Stimulated activated CD8-positive, alpha-beta memory T cell treated with anti-CD3 and anti-CD28 coated beads, Interleukin-7, amount 100 ng/mL, for 24 hours (primary cell): Measurements from ENCODE around the gene INPP4B.

Experiments
- DNase-seq: peaks from one replicate; pipeline ENCODE4 v3.0.0-alpha.2; 2020; ENCODE audit warnings: low read depth

Gene INPP4B

GRCh38 chr4:142347241-142347640, 498.9 kb downstream of the INPP4B start:
- no peak for DNase-seq

DNA sequence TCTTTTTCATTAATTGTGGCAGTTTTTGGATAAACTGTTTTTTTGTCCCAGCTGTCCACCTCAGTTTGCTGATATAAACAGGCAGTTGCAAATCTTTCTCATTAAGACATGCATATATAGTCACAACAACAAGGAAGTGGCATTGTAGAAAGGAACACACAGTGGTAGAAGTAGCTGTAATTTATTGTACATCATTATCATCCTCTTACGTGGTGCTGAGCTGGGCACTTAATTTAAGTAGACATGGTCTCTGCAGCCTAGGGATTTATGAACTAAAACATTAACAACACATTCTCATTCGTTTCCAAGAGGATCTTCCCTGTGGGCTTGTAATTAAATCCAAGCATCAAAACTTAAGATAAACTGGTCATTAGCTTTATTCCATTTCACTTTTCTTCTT, 500.2 kb downstream of the INPP4B start:
- DNase-seq, result no peak

DNA sequence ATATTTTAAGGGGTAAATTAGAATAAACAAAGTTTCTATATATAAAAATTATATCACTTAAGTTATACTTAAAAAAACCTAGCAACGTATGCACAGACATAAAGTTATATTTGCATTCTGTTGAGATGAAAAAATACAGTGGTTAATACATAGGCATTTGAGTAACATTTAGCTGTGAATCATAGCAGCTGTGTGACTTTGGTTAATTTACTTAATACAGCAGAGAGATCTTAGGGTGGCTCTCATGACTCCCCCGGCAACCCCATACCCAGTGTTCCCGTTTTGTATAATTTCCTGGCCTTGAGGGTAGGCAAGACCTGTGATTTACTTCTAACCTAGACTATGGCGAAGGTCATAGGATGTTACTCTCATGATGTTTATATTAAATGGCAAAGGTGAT, 504.8 kb downstream of the INPP4B start:
- no peak for DNase-seq

DNA sequence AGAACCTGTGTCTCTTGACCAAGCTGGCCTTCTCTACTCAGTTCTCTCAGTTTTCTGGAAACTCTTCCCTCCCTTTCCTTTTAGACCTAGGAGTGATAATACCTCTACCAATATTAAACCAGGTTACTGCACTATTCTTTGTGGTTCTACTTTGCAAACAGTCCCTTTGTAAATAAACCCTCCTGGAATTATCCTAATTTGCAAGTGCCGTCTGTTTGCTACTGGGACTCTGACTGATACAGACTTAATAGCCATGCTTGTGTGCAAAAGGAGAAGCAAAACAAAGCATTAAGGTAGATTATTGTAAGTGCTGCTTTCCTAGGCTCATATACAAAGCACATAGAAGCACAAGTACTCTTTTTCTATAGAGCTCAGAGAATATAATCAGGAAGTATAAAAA, 507.0 kb downstream of the INPP4B start:
- no peak for DNase-seq

GRCh38 chr4:142336251-142336934, 509.7 kb downstream of the INPP4B start:
- no peak for DNase-seq

DNA sequence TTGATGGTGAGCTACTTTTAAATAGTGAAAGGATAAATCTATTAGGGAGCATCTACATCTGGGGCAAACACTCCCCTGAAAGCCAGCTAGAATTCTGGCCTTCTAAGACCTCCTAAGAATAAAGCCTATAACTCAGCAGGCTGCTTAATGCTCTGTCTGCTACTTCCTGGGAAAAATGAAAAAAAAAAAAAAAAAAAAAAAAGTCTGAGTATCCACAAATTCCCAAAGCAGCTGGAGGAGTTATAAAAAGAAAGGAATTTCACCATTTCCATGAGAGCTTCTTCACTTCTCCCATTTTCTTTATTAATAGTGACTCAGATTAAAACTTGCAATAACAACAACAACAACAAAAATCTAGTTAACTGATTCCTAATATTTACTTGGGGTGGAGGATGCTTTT, 511.2 kb downstream of the INPP4B start:
- no peak for DNase-seq

- no peak for DNase-seq
Observed at GRCh38 chr4:142331646-142332045, 514.5 kb downstream of the INPP4B start.

DNA sequence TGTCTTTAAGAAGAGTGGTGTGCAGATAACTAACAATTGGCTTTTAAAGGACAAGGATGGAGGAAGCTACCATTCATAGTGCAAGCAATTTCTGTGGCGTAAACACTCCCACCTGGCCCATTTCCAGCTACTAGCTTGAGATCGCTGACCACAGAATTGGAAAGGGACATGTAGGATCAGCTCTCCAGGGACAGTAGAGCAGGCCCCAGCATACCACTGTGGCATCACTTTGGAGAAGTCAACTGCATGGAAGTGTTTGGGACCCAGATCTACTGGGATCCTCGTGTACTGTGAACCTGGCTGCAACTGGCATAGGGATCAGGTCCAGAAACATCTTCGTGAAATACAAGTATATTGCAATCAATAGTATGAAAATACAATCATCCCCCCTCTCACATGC, 515.0 kb downstream of the INPP4B start:
- DNase-seq, result no peak

DNA sequence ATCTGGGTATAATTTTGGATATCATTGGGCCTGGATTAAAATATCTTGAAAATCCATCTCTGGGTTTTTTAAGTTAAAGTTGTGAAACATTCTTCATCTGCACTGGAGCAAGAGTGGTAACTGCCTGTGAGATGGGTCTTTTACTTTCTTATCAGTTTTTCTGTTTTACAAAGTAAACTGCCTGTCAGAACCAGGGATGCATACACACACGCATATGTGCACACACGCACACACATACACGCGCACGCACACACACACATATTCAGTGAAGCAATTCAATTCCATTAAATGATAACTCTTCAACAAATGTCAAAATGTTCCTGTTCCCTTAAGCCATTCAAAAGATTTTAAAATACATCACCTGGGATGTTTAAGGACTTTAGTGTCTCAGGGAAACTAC, 515.8 kb downstream of the INPP4B start:
- no peak for DNase-seq

DNA sequence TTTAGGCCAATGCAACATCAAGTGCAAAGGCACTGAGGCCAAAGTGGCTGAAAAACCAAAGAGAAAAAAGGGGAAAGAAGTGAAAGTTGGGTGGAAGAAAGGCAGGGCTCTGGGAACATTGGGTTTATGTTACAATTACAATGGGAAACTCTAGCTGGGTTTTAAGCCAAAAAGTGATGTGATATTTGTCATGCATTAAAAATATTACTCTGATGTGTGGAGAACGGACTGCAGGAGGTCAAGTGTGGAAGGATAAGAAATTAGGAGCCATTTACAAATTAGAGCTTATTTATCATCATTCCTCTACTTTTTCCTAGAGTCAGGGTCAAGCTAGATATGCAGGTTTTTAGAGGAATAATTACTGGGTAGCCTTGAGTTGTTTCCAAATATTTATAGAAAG, 516.8 kb downstream of the INPP4B start:
- no peak for DNase-seq

GRCh38 chr4:142326181-142326580, 519.9 kb downstream of the INPP4B start:
- no peak for DNase-seq

DNA sequence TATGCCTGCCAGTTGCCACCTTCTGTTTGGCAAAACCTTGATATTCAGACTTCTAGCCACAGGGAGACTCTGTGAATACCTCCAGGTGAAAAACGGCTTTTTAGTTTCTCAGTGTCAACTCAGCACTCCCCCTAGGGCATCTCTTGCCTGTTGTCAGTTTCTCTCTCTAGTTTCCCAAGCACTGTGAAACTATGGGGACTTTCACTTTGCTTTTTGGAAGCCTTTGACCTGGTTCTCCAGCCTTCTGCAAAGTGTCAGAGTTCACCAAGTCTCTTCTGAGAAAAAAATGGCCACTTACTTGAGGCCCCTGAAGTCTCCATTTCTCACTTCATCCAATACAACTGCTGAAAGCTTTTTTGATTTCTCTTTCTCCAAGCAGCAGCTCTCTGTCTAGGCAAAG, 521.5 kb downstream of the INPP4B start:
- DNase-seq, result no peak

GRCh38 chr4:142322996-142323395, 523.1 kb downstream of the INPP4B start:
- no peak for DNase-seq

GRCh38 chr4:142318280-142318679, 527.8 kb downstream of the INPP4B start:
- no peak for DNase-seq

DNA sequence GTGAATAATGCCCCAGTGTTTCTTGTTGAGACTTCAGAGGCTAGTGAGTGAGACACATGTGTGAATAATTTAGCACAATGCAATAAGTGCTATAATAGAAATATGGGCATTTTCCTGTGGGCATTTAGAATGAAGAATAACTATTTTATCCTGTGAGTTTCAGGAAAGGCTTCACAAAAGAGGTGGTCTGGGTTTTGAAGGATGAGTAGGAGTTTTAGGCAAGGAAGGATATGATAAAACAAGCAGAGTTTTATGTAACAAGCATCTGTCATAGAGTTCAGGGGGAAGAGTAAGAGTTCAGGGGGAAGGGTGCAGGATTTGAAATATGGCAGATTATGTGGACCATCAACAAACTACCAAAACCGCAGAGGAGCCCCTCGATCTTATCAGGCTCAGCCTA, 529.2 kb downstream of the INPP4B start:
- no peak for DNase-seq

- DNase-seq, result no peak
Observed at GRCh38 chr4:142316025-142316424, 530.1 kb downstream of the INPP4B start.

- no peak for DNase-seq
Observed at GRCh38 chr4:142314686-142315085, 531.4 kb downstream of the INPP4B start.

DNA sequence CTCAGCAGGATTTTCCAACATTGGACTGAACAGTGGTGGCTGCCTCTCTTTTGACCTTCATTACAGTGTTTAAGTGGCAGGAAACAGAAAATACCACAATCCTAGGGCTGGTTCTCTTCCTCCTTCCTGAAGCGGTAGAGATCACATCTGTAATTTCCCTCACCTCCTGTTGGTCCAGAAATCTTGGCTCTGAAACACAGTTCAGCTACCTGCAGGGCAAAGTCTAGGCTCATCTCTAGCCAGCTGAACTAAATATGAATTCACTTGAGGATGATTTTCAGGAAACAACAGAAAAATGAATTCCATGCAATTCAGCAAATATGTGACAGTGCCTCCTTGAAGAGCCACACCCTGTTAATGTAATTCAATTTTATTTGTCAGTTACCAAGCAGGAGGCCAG, 531.9 kb downstream of the INPP4B start:
- no peak for DNase-seq

GRCh38 chr4:142312391-142312790, 533.7 kb downstream of the INPP4B start:
- DNase-seq, result no peak

DNA sequence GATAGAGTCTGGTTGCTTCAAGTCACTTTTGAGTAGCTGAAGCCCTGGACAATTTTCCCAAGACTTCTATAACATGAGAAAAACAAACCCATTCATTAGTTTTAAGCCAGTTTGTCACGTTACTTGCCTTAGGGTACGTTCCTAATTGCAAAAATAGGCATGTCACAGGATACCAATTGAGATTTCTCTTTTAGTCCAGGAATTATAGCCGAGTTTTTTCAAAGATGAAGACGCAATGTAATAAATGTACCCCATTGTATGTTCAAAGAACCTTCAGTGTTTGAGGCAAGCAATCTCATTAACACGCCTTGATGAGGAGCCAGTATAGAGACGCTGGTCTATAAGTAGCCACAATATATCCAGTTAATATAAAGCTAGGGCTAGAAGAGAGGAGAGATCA, 534.2 kb downstream of the INPP4B start:
- no peak for DNase-seq

- no peak for DNase-seq
Observed at GRCh38 chr4:142309772-142310171, 536.3 kb downstream of the INPP4B start.

DNA sequence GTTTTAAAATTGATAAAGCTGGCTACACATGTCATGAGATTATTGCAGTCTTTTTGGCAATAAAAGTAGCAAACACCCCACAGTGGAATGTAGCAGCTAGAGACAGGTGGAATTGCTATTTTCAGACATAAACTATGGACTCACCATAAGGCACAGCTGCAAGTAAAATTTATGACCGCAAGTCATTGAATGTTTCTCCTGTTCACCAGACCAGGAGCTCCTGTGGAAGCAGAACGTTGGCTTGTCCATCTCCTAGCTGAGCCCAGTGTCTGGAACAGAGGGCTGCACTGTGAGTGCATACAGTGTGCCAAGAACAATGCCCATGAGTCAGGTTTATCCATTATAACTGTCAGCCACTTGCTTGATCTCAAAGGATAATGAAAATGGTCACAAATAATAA, 538.2 kb downstream of the INPP4B start:
- DNase-seq, result no peak

DNA sequence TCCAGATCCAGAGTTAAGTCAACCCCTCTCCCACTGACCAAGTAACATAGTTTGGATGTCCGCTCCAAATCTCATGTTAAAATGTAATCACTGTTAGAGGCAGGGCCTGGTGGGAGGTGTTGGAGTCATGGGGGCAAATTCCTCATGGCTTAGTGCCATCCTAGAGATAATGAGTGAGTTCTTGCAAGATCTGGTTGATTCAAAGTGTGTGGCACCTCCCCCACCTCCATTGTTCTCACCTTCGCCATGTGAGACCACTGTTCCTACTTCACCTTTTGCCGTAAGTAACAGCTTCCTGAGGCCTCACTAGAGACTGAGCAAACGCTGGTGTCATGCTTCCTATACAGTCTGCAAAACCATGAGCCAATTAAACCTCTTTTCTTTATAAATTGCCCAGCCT, 548.8 kb downstream of the INPP4B start:
- DNase-seq, result no peak

DNA sequence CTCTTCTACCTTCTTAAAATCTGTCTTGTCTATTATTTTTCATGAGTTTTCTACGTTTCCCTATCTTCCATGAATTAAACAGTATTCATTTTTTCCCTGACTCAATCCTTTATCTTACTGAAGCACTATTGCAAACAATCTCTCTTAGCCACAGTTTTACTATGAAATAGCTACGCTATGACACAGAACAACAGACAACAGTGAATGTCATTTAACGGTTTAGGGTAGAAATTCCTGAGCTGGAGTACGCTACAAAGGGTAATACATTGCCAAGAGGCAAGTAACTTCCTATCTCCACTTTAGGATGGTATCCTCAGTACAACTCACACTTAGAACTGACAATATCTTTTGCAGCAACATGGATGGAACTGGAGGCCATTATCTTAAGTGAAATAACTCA, 552.6 kb downstream of the INPP4B start:
- DNase-seq, result no peak

DNA sequence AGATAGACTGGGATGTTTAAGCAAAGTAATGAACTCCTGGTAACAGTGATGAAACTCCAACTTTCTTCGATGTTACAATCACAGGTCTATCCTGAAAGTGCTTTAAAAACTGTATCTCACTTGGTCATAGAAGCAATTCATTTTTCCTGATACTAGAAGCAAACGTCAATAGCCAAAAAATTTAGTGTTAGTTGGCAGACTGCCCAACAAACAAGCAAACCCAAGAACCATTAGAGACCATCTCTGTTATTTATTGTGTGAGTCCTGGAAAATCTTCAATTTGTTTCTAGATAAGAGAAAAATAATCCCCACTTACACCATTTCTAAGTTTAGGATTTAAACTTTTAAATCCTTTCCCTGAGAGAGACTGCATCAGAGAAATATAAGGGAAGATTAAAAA, 553.9 kb downstream of the INPP4B start:
- DNase-seq, result no peak
